GM21576 (cell line): ENCODE data around the gene KAZALD1.

ENCODE experiments used
- ATAC-seq: cut with Tn5 transposase; IDR thresholded peaks from one replicate; pipeline ENCODE4 v1.9.1; 2021; ENCODE audit warnings: mild to moderate bottlenecking, moderate library complexity; ENCODE audit not compliant: unreplicated experiment

Gene KAZALD1

DNA sequence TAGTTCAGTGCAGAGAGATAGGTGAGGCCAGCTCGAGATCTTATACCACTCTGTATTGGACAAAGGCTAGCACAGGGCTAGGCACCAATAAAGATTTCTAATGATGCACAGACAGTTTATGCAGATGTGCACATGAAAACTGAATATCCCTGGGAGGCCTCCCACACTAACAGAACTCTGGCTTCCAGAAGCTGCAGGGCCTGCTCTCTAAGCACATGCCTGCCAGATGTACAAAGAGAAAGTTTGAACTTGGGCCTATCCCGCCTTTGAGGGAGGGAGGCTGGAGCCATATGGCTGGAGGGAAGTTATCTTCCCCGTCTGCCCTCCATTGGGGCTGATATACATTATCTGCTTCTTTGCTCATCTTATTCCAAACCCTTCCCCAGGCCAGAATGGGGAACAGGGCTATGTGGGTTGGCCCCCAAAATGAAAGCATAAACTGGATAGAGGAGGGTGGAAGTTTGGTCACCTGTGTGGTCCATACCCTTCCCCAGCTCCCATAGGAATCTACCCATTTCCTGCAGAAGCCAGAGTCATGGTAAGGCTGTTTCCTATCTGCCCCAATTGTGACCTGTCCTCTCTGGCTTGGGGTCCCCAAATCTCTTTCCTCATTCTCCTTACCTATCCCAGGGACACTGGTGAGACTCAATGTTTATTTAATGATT, 3.8 kb downstream of the KAZALD1 start:
- ATAC-seq = no peak

DNA sequence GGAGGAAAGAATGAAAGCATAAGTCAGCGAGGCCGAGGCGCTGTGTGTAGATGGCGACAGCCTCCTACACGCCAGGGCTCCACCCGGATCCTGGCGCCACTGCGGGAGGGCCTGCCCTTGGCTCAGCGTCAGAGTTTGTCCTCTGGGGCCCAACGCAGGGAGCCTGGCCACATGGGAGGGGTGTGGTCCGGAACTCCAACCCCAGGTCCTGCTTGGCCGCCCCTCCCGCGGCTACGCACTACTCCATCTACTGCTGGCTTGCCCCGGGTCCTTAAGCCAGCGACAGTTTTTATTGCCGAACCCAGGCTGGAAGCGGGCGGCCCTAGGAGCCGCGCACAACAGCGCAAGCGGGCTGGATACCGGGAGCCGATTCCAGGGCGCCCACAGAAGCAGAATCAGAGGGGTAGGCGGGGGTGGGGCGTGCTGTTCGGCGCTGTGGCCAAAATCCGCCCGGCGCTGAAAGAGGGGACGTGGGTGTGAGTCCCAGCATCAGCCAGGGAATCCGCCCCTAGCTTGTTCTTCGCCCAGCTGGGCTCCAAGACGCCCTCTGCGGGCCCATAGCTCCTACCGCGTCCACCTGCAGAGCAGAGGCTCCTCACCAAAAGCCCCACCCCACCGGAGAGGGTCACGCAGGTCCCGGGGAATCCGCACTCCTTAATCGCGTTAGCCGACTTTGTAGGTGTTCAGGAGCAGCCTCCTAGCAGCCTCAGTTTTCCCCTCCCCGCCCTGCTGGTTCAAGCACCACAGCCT, 4.5 kb downstream of the KAZALD1 start:
- ATAC-seq = no peak

DNA sequence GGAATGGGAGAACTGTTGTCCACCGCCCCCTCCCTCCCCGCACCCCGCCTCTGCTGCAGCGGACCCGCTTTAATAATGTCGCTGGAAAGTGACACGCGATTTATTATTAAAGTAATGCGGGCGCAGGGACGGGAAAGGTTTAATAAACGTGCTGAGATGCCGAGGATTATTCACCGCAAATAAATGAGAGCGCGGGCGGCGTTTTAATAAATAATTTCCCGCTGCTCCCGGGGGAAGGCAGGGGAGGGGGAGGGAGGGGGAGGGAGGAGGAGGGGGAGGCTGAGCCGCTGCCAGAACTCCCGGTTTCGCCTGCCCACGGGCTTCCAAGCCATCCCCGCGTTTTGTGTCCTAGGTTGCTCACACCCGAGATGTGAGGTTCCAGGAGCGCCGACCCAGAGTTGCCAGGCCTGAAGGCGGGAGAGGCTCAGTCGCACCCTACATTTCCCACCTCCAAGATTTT, 5.1 kb downstream of the KAZALD1 start:
- ATAC-seq = no peak

DNA sequence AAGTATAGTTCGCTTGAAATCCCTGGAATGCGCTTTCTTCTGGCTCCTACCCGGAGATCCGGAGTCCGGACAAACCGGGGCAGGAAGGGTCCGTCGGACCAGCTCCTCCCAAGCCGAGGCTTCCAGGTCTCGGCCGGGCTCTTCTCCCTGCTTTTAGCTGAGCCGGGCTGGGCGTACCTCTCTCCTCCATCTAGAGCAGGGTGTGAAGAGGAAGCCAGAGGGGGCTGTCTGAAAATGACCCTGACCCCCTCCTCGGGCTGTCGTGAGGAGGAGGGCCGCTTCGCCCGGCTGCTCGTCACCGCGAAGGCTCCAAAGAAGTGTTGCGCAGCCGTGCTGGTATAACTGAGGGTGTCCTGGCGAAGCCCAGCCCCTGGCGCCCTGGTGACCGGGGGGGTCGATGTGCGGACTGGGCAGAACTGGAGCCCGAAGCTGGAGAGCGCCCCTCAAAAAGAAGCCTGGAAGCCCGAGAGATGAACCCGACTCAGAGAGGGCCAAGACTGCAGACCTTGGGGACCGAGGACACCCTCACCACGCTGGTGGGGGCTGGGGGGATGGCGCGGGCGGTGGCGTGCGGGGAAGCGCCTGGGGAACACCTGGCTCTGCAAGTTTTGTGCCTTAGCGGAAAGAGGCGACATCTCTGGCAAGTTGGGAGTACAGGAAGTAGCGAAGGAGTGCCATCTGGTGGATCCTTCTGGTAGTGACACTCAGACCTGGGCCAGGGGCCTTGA, 5.7 kb downstream of the KAZALD1 start:
- no peak for ATAC-seq

DNA sequence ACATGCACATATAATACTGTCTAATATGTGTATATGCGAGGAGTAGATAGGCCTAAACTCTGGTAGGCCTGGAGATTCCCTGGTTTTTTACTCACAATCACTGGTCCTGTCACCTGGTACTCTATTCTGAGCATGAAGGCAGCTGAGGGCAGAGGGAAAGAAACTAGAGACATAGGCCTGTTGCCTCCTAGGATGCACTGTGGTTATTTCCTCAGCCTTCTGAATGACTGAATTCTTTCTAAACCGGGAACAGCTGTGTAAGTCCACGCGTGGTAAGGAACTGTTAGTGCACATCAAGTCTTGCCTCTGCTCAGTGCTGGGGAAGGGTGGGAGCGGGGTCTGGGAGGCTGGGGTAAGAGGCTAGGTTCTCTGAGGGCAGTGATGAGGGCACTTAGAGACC, 7.7 kb downstream of the KAZALD1 start:
- no peak for ATAC-seq

DNA sequence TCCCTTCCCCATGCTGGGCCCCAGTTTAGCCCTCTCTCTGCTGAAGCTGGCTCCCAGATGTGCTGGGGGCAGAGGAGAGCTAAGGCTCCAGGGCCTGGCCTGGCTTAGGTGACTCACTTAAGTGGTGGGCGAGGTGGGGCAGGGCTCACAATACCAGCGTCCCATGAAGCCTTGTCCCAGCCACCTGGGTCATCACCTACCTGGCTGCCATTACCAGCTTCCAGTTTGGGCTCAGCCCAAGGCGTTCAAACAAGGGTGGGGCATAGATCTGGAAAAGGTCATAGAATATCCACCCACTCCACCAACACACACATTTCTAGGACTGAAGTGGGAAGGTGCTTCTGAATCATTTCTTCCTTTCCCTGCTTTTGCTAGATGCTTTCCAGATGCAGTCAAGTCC, 8.3 kb downstream of the KAZALD1 start:
- ATAC-seq = no peak

DNA sequence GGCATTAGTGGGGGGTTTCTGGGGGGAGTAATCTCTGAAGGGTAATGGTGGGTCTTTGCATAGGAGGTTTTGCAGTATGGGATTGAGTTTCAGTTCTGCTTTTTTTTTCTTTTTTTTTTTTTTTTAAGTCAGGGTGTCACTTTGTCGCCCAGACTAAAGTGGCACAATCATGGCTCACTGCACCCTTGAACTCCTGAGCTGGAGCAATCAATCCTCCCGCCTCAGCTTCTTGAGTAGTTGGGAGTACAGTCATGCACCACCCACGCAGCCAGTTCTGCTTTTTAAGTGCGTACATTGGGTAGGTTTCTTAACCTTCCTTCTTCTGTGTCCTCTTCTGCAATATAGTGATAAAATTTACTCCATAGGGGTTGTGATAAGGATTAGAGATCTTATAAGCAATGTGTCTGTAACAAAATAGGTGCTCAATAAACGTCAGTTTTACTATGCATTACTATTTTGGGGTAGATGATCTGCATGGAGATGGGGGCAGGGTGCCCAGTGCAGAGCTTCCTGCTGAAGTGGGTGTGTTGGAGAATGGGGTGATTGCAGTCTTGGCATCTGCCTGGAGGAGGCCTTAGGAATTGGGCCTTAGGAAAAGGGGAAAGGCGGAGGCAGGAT, 9.6 kb downstream of the KAZALD1 start:
- ATAC-seq = no peak

DNA sequence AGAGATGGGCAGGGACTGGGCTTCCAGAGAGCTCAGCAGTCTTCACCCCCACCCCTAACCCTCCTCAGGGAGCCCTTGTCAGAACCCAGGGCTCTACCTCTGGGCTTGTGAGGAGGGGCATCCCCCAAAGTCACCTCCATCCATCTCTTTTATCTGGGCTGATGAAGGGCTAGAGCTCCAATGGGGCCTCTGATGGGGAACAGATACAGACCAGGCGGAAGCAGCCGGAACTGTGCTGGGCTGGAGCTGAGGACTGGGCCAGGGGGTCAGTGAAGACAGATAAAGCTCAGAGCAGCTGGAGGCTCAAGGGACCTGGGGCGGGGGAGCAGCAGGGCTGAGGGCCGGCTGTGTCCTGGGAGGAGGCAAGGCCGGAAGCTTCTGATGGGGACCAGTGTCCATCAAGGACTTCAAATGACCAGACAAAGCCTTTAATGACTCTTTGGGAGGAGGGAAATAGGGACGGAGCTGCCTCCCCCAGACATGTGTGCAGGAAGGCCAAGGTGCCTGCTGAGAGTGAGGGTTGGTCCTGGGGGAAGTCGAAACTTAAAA, 10.2 kb downstream of the KAZALD1 start:
- no peak for ATAC-seq

DNA sequence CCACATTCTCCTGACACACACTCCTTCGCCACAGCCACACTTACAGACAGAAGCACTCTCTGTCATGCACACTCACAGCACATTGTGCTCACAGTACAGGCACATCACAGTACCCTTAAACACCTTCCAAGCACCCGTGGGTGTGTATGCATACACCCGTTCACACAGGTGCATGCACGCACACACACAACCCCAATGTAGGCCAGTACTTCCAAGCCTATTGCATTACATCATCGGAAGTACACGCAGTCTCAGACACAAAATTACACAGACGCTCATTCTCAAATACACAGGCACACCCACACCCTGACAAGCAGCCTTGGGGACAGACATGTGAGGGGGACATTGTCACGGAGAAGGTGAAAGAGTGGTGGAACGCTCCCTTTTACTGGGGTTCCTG, 11.1 kb downstream of the KAZALD1 start:
- ATAC-seq = no peak

DNA sequence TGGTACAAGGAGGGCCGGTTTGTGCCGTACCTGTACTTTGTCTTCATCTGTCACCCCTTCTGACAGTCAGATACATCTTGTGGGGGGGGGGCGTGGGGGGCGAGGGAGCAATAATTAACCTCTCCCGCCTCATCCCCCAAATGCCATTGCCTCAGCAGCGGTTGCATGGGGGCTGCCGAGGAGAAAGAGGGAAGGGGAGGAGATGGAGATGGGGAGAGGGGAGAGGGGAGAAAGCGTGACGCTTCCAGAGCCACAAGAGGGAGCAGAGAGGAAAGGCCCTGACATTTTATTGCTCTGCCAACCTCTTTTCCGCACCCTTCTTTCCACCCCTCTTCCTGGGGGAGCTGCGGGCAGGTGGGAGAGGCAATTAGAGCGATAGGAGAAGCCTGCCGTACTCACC, 11.8 kb downstream of the KAZALD1 start:
- no peak for ATAC-seq

DNA sequence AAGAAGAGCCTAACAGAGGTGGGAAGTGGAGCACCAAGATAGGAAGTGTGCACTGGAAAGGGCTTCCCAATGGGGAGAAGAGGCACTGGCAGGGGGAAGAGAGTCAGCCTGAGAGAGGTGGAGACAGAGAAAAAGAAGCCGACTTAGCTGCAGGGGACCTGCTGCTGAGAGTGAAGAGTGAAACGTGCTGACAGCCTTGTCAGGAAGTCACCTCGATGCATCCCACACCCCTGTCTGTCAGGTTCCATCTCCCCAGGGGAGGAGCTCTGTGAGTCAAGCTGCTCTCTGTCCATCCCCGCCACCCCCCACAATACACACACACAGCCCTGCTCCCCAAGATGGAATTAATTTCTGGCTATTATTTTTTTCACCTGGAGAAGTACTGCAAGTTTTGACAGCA, 14.0 kb downstream of the KAZALD1 start:
- no peak for ATAC-seq

DNA sequence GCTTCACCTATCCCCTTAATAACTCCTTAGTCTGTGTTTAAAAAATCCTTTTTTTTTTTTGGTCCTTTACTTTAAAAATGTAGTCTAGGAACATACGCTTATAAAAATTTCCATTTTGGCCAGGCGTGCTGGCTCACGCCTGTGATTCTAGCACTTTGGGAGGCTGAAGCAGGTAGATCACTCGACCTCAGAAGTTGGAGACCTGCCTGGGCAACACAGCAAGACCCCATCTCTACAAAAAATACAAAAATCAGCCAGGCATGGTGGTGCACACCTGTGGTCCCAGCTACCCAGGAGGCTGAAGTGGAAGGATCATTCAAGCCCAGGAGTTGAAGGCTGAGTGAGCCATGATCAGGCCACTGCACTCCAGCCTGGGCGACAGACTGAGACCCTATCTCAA, 14.8 kb downstream of the KAZALD1 start:
- no peak for ATAC-seq

DNA sequence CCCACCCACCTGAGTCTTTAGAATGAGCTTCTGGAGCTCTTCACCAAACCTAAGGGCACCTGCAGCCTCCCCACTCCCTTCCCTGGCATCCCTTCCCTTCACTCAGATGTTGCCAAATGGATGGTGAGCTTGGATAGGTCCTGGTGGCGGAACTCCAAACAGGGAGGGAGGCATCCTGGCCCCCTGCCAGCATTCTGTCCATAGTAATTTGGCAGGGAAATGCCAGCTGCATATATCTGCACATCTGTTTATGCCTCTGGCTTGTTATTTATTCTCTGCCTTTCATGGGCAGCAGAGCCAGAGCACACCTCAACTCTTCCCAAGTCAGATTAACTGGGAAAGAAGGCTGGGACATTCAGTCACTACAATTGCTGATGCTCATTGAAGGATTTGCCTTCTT, 18.1 kb downstream of the KAZALD1 start:
- no peak for ATAC-seq

DNA sequence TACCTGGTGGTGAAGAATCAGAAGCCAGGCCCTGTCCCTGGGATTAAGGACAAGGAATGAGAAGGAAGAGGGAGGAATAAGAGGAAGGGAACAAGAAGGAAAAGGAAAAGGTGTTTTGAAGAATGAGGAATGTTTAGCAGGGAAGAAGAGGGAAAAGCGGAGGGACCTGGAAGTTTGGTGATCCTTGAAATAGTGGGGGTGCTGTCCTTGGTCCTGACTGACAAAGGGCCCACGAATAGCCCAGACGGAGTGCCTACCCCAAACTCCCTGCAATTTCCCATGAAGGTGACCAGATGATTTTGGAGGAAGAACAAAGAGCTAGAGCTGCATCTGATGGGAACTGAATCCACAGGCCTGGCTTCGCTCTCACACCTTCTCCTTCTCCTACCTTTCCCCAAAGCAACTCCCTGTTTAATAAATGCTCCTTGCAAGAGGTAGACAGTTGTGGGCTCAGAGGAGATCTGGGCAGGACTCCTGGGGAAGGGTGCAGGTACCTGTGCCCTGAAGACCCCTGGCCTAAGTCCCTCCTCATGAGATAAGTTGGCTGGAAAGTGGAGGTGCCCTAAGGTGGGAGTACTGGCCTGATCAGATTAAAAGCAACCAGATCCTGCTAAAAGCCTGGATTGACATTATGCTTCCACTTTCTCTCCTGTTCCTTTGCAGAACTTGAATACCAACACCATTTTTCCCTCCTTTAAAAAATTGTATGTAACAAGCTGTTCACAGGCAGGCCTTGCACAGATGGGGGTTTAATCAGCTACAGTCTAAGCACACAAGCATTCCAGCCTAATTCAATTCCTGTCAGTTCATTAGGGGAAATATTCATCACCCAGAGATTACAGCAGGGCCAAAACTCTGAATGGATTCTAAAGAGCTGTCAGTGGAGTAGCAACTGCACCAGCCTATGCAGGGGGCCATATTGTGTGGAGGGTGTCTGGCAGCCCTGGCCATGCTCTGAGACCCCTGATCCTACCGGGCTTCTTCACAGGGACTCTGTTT, 19.4 kb downstream of the KAZALD1 start:
- ATAC-seq = no peak

DNA sequence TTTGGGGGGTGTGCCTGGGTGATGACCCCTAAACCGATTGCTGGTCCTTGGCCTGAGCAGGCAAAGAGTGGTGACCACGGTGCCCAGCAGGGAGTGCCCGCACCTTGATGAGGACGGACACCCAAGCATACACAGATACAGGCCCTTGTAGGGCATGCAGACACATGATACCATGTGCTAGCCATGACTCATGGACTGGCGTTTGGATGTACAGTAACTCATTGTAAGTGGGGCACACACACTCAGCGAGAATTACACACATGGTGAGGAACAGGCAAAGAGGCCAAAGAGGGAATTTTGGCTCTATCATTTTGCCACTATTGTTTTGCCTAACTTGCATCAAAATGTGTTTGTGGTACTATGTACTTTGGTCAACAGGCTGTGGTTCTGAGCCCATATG, 24.1 kb downstream of the KAZALD1 start:
- no peak for ATAC-seq

DNA sequence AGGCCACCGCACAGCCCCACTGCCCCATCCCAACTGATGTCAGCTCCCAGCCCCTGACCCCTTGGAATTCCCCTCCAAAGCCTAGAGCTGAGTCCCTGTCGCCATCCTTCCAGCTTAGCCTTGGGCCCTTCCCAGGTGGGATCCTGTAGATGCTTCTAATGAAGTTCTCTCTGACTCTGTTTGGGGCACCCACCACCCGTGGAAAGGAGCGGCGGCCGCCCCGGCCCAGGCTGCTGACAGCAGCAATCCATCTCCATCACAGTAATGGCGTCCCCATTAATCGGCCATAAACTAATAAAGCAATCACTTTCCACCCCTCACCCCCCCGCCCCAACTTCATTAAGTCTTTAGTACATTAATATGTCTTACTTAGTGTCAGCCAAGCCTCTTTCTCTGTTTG, 25.6 kb downstream of the KAZALD1 start:
- no peak for ATAC-seq

DNA sequence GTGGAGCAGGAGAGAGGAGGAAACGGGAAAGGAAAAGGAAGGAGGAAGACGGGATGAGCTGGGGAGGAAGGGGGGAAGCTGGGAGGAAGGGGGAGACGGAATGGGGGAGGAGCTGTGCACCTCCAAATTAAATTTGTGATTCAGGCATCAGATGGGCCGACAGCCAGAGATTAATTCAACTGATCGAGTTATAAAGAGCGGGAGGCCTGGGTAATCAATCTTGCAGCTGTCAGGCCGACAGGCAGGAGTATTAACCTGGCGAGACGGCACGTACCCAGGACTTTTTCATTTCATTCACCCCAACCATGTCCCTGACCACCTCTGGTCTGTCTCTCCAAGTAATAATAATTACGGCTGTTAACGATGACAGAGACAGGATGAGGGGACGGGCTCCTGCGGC, 26.2 kb downstream of the KAZALD1 start:
- no peak for ATAC-seq

DNA sequence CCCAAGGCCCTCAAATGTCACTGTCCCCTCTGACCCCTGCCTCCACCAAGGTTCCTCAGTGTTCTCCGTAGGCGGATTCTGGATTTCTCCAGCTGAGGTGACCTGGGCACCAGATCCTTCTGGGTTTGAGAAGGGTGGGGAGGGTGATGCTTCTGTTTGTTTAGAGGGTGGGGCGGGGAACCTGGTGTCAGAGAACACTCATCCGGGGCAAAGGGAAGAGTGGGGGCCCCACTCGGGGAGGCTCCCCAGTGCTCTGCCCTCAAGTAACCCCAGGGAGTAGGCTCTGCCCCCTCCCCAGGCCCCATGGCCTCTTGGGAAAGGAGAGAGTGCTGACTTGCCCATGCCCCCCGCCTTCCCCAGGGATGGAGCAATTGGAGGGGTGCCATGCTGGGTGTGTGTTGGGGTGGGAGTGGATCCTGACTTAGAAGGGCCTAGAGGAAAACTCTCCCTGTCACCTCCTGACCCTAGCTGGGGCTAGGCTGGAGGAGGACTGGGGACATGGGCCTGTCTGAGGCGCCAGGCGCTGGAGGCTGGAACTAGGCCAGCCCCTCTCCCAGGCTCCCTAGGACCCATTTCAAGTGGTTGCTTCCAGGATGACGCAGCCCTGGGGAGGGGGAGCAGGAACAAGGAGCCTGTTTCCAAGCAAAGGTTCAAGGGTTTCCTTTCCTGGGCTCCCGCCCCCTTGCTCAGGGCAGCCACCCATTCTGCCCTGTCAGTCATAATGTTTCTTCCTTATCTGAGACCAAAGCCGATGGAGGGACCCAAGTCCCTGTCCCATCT, 27.9 kb downstream of the KAZALD1 start:
- no peak for ATAC-seq

DNA sequence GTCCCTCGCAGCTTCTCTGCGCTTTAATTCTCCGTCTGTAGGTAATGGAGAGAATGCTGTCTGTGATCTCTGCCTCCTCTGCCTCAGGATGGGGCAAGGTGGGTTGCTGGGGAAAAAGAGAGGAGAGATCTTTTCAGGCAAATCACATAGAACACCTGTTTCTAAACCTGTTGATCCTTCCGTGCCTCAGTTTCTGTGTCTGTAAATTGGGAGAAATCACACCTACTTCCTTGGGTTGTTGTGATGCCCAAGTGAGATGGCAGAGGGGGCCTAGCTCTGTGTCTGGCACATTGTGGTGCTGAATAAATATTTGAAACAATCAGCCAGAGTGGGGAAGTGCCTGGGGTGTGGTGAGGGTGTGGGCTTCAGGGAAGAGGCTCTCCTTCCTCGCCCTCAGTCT, 28.8 kb downstream of the KAZALD1 start:
- no peak for ATAC-seq
